ENCODE measurements around the gene NCKAP5L. TPM values are rescaled to one million over a fixed set of nuclear protein-coding genes. Genes with fewer than 3 reads are reported as not detected.

Gene NCKAP5L
- total and polyA plus RNA-seq, 2 of the 8 experiments (the other 6 are each of a cell fraction or from before 2014, with no cell fraction given) = 9.4 to 27.9 TPM

- H3K4me3 ChIP-seq (ENCODE audit: extremely low read depth in 1 of 4, insufficient read depth in 2 of 4, low read depth in 3 of 4, low read length in 4 of 4) = no peak overlapping the region
- no peak overlapping the region; the same call in 1 of the 2 replicates for H4K8ac ChIP-seq (ENCODE audit: extremely low read depth, insufficient read depth, low read length)
- no peaks in the 10 kb centered on the region for H3K4me1 ChIP-seq (replicated peaks in 1 of 4; ENCODE audit: control insufficient read depth in 3 of 4, insufficient read depth in 4 of 4, low read length in 3 of 4)
- no peaks in the 10 kb centered on the region; the same call in 1 of the 2 replicates for H3K79me1 ChIP-seq (ENCODE audit: low read depth, low read length)
- H2AK5ac ChIP-seq (ENCODE audit: low read depth, low read length) = no peak overlapping the region
- ChIA-PET POLR2A (ENCODE audit: partially characterized antibody) (interaction anchor here (0.8 to 2.1 kb wide), 7 partner anchors 8 to 160 kb away, joined by 3 to 6 read pairs (median 4); partner anchors contain the start of gene NCKAP5L), CTCF (ENCODE audit: partially characterized antibody) (interaction anchor here (0.5 to 8.1 kb wide), 13 partner anchors 9 to 165 kb away, joined by 3 to 54 read pairs (median 3); partner anchors contain the start of gene NCKAP5L)
- no peak overlapping the region for H2AFZ ChIP-seq (ENCODE audit: low read length)
- no peak overlapping the region for H2BK120ac ChIP-seq (replicated peaks; ENCODE audit: low read depth, low read length)
- H4K5ac ChIP-seq (ENCODE audit: insufficient read length, low read depth, low read length) = no peak overlapping the region
- no peak overlapping the region for H4K91ac ChIP-seq (replicated peaks; ENCODE audit: insufficient read length, low read length)
- no peak overlapping the region for H3K4me2 ChIP-seq (ENCODE audit: insufficient read depth in 1 of 2, low read depth in 2 of 2, low read length in 2 of 2)
- no peak overlapping the region for H2BK20ac ChIP-seq (ENCODE audit: low read length)
- no peak overlapping the region for H2BK5ac ChIP-seq (ENCODE audit: low read depth, low read length)
- no peak overlapping the region for H3K27ac ChIP-seq (ENCODE audit: low read depth, low read length)
- H3K23ac ChIP-seq (ENCODE audit: insufficient read length) = no peak overlapping the region
- FAIRE-seq (no peak), DNase-seq (ENCODE audit: low read depth in 1 of 2, low spot score in 2 of 2) (no peak)
- H3K36me3 ChIP-seq (ENCODE audit: control insufficient read depth in 2 of 4, insufficient read depth in 4 of 4, low read length in 3 of 4) = peaks cover 5 to 49% (median 19%) of the 10 kb centered on the region in 4 experiments
- H3K9ac ChIP-seq (replicated peaks in 1 of 4; ENCODE audit: extremely low read depth in 1 of 4, low read depth in 3 of 4, low read length in 3 of 4) = no peak overlapping the region
- H2BK15ac ChIP-seq (ENCODE audit: low read length) = no peak overlapping the region
- no peak overlapping the region for H2BK12ac ChIP-seq (ENCODE audit: low read depth, low read length)
- 89% methylated on average over 17 of the region's 17 CpGs; no CpG with 5 or more reads in 1 of the 2 experiments for WGBS, 2 experiments (ENCODE audit: extremely low coverage in 1 of 2, insufficient coverage in 1 of 2, insufficient read length in 1 of 2, insufficient replicate concordance in 2 of 2, low coverage in 1 of 2, low lambda C conversion rate in 2 of 2, missing lambda C conversion rate in 1 of 2)
- H3K18ac ChIP-seq (ENCODE audit: extremely low read depth, low read length) = no peak overlapping the region
- no peak overlapping the region for H3K56ac ChIP-seq (replicated peaks; ENCODE audit: insufficient read length, low read depth, low read length)
- H3K23me2 ChIP-seq (ENCODE audit: low read depth, low read length) = no peaks in the 10 kb centered on the region
- H3K9me3 ChIP-seq (ENCODE audit: insufficient read depth in 2 of 2, low read depth in 1 of 2, low read length in 1 of 2) = no peaks in the 10 kb centered on the region
- no peak overlapping the region for H3K4ac ChIP-seq (replicated peaks; ENCODE audit: insufficient read length, low read depth, low read length)
- H3K27me3 ChIP-seq (replicated peaks in 1 of 4; ENCODE audit: control insufficient read depth in 3 of 4, extremely low read depth in 1 of 4, insufficient read depth in 3 of 4, low read length in 3 of 4) = no peaks in the 10 kb centered on the region
- peaks cover 4 to 13% of the 10 kb centered on the region in 2 experiments for H4K20me1 ChIP-seq (replicated peaks in 1 of 2; ENCODE audit: control insufficient read depth in 1 of 2, insufficient read depth in 2 of 2, low read length in 2 of 2)
- no peak overlapping the region for H3K14ac ChIP-seq (ENCODE audit: insufficient read length)
- H3K79me2 ChIP-seq (ENCODE audit: control insufficient read depth in 1 of 2, insufficient read depth in 2 of 2, low read length in 2 of 2) = no peaks in the 10 kb centered on the region
Observed at GRCh38 chr12:49801141-49802063, 26.8 kb downstream of the NCKAP5L start.

All from H1 (cell line).